K562 (cell line): ENCODE results near the gene CYP1B1. TPM values are rescaled to one million over a fixed set of nuclear protein-coding genes. Genes with fewer than 3 reads are reported as not detected.

Source experiments
- ATAC-seq: fragments of 200-7000 bp; cut with Tn5 transposase; 3 replicates; pipeline ENCODE4 v1.9.1; 2020; ENCODE audit warnings: moderate library complexity
- BruUV-seq: library from RNA; stranded (reverse); fragments of 400-500 nt; replicated peaks from 2 replicates; lab custom pipeline; 2021; lab: Mats Ljungman, UMichigan
- CTCF ChIA-PET: fragments of 300-600 bp; formaldehyde crosslinking; extraction: SDS; loops from one replicate; lab custom pipeline; 2021; ENCODE audit warnings: low intra/inter-chr PET ratio; lab: Yijun Ruan, JAX
- POLR2A ChIA-PET: fragments of 300-600, 350-650 bp; sonication (Branson Sonifier 250); formaldehyde crosslinking; extraction: SDS; loops from one replicate; lab custom pipeline; 2021; ENCODE audit warnings: antibody characterized with exemption, inconsistent platforms; lab: Yijun Ruan, JAX
- DNase-seq, 4 experiments: peaks; one replicate each; pipeline versions ENCODE4 v3.0.0 to v3.0.0-alpha.2; 2011 to 2018; ENCODE audit warnings: low spot score in 3 of 4, mixed read lengths in 3 of 4; ENCODE audit errors: extremely low read depth in 1 of 4
- FAIRE-seq: peaks from 2 replicates; lab custom pipeline; 2011; peaks lifted over from hg19 to GRCh38; lab: Jason Lieb, UNC
- H2AFZ ChIP-seq: 2 replicates; pipeline ENCODE4 v1.6.0; 2011; ENCODE audit warnings: low read depth, low read length, control low read depth, inconsistent platforms
- H3K27ac ChIP-seq: fragments of 200-600 bp; 3 replicates; pipeline ENCODE4 v1.8.0; 2011; ENCODE audit warnings: low read depth, mild to moderate bottlenecking, control low read depth, inconsistent platforms, low read length, moderate library complexity, mixed read lengths; ENCODE audit errors: extremely low read depth
- H3K27me3 ChIP-seq, 2 experiments: fragments of 300-600 bp in 1 of 2; 2 replicates in 1 of 2; 3 replicates in 1 of 2; pipeline versions ENCODE4 v1.6.0 to v1.8.0; 2011; ENCODE audit warnings: inconsistent platforms in 2 of 2, low read length in 2 of 2, mild to moderate bottlenecking in 1 of 2, mixed read lengths in 1 of 2, moderate library complexity in 1 of 2; ENCODE audit not compliant: control insufficient read depth in 2 of 2, insufficient read depth in 2 of 2
- H3K36me3 ChIP-seq: fragments of 300-600 bp; 3 replicates; pipeline ENCODE4 v1.8.0; 2011; ENCODE audit warnings: mild to moderate bottlenecking, low read length, inconsistent platforms; ENCODE audit not compliant: control insufficient read depth, insufficient read depth
- H3K4me1 ChIP-seq, 2 experiments: fragments of 200-600 bp in 1 of 2; replicated peaks in 1 of 2; 2 replicates in 1 of 2; 3 replicates in 1 of 2; pipeline versions ENCODE4 v1.5.1 to v1.8.0; 2011; ENCODE audit warnings: inconsistent platforms in 2 of 2, low read length in 2 of 2, mild to moderate bottlenecking in 1 of 2, mixed read lengths in 1 of 2, moderate library complexity in 1 of 2; ENCODE audit not compliant: control insufficient read depth in 2 of 2, insufficient read depth in 2 of 2
- H3K4me2 ChIP-seq: 2 replicates; pipeline ENCODE4 v1.6.1; 2011; ENCODE audit warnings: low read length, control low read depth, inconsistent platforms, mixed read lengths; ENCODE audit not compliant: insufficient read depth
- H3K4me3 ChIP-seq: fragments of 200-600 bp; sonication (generic), shearing (Covaris generic); 2 replicates; pipeline ENCODE4 v1.5.1; 2016; ENCODE audit warnings: control low read depth, inconsistent platforms
- H3K79me2 ChIP-seq: fragments of 200-600 bp; 3 replicates; pipeline ENCODE4 v1.8.0; 2011; ENCODE audit warnings: low read length, inconsistent platforms; ENCODE audit not compliant: control insufficient read depth, insufficient read depth
- H3K9ac ChIP-seq, 2 experiments: 2 replicates each; pipeline versions ENCODE4 v1.6.0 to v1.6.1; 2011; ENCODE audit warnings: low read depth in 2 of 2, low read length in 2 of 2, control low read depth in 1 of 2, inconsistent platforms in 1 of 2, mild to moderate bottlenecking in 1 of 2, mixed read lengths in 1 of 2; ENCODE audit not compliant: insufficient read depth in 1 of 2
- H3K9me1 ChIP-seq: one replicate; pipeline ENCODE4 v1.6.0; 2011; ENCODE audit warnings: inconsistent platforms, mild to moderate bottlenecking, low read length, moderate library complexity; ENCODE audit not compliant: control insufficient read depth, insufficient read depth
- H3K9me3 ChIP-seq: replicated peaks from 2 replicates; pipeline ENCODE4 v1.5.1; 2011; ENCODE audit warnings: low read depth, low read length, inconsistent platforms; ENCODE audit not compliant: control insufficient read depth, insufficient read depth
- H4K20me1 ChIP-seq: replicated peaks from 2 replicates; pipeline ENCODE4 v1.6.1; 2011; ENCODE audit warnings: low read length, inconsistent platforms, mixed read lengths; ENCODE audit not compliant: control insufficient read depth, insufficient read depth
- BRF2 ChIP-seq: IDR thresholded peaks from 3 replicates; pipeline ENCODE4 v1.6.1; 2011; ENCODE audit warnings: borderline replicate concordance, mild to moderate bottlenecking; ENCODE audit not compliant: insufficient read length, insufficient read depth
- FOXP1 ChIP-seq: sonication (generic); formaldehyde crosslinking; IDR thresholded peaks from 2 replicates; pipeline ENCODE4 v1.8.0; 2022; ENCODE audit warnings: mild to moderate bottlenecking, missing genetic modification reagents
- HNRNPL ChIP-seq: fragments of 200-400 bp; formaldehyde crosslinking; IDR thresholded peaks from 2 replicates; pipeline ENCODE4 v1.6.1; 2017; ENCODE audit warnings: low read depth, mild to moderate bottlenecking, low read length
- IRF2 ChIP-seq: sonication (generic); formaldehyde crosslinking; IDR thresholded peaks from 2 replicates; pipeline ENCODE4 v1.8.1; 2022; ENCODE audit warnings: mild to moderate bottlenecking, missing genetic modification reagents
- KDM1A ChIP-seq, 2 experiments: fragments of 450-650 bp; IDR thresholded peaks; 2 replicates each; pipeline ENCODE4 v1.6.1; 2016; ENCODE audit warnings: mild to moderate bottlenecking in 2 of 2
- MBD2 ChIP-seq: sonication (generic); IDR thresholded peaks from 2 replicates; pipeline ENCODE4 v1.6.1; 2016; ENCODE audit warnings: low read depth, borderline replicate concordance
- MTA2 ChIP-seq: fragments of 450-650 bp; IDR thresholded peaks from 2 replicates; pipeline ENCODE4 v1.6.1; 2016; ENCODE audit warnings: low read depth
- MYC ChIP-seq, 2 experiments: fragments of 250-450 bp in 1 of 2; sonication (Bioruptor Pico) in 1 of 2; IDR thresholded peaks; 2 replicates each; pipeline versions ENCODE4 v1.5.1 to v1.6.1; 2012 to 2021; ENCODE audit warnings: low read depth in 2 of 2, borderline replicate concordance in 1 of 2, improper control_type of control experiment in 1 of 2, low read length in 1 of 2, mild to moderate bottlenecking in 1 of 2, moderate library complexity in 1 of 2
- NCOA6 ChIP-seq: fragments of 450-650 bp; IDR thresholded peaks from 2 replicates; pipeline ENCODE4 v1.6.1; 2017; ENCODE audit warnings: mild to moderate bottlenecking
- PBX2 ChIP-seq, 2 experiments: IDR thresholded peaks in 1 of 2; conservative IDR thresholded peaks in 1 of 2; 2 replicates each; pipeline ENCODE4 v1.6.1; 2016; ENCODE audit warnings: low read depth in 2 of 2, mild to moderate bottlenecking in 1 of 2, missing compliant biosample characterization in 1 of 2, missing genetic modification characterization in 1 of 2, moderate library complexity in 1 of 2
- POU5F1 ChIP-seq: fragments of 150-350 bp; IDR thresholded peaks from 2 replicates; pipeline ENCODE4 v1.6.1; 2014; ENCODE audit warnings: borderline replicate concordance, low read length, low read depth, mild to moderate bottlenecking; ENCODE audit not compliant: partially characterized antibody
- TEAD2 ChIP-seq: fragments of 450-650 bp; IDR thresholded peaks from 2 replicates; pipeline ENCODE4 v1.6.1; 2016; ENCODE audit warnings: missing genetic modification characterization, control low read depth, missing compliant biosample characterization
- UBTF ChIP-seq, 2 experiments: IDR thresholded peaks; 2 replicates each; pipeline ENCODE4 v1.6.1; 2012; ENCODE audit warnings: improper control_type of control experiment in 2 of 2, low read depth in 2 of 2, low read length in 2 of 2, borderline replicate concordance in 1 of 2
- WHSC1 ChIP-seq: IDR thresholded peaks from one replicate; pipeline ENCODE4 v1.6.1; 2012; ENCODE audit warnings: low read length, control low read depth, inconsistent platforms
- ZBTB8A ChIP-seq: fragments of 450-650 bp; IDR thresholded peaks from 2 replicates; pipeline ENCODE4 v1.6.1; 2018; ENCODE audit warnings: mild to moderate bottlenecking, moderate library complexity; ENCODE audit not compliant: partially characterized antibody
- ZNF224 ChIP-seq: sonication (generic); formaldehyde crosslinking; IDR thresholded peaks from 2 replicates; pipeline ENCODE4 v1.8.0; 2022; ENCODE audit warnings: mild to moderate bottlenecking, missing genetic modification reagents
- ZNF23 ChIP-seq: fragments of 250-450 bp; sonication (Bioruptor Pico); IDR thresholded peaks from 2 replicates; pipeline ENCODE4 v1.4.0; 2020; ENCODE audit warnings: mild to moderate bottlenecking
- WGBS: fragments of 100-300 bp; shearing (Covaris generic); methylation state at CpG from one replicate; pipeline ENCODE4 v1.1.6; 2016; ENCODE audit warnings: low coverage, mixed read lengths; ENCODE audit not compliant: insufficient coverage; ENCODE audit errors: missing lambda C conversion rate; 5-methylcytosine and 5-hydroxymethylcytosine counted together
- in situ Hi-C: fragments of 300-500 bp; cut with MboI; formaldehyde crosslinking; loops from 4 replicates; pipeline ENCODE4 v1.15.0; 2018; ENCODE audit warnings: inconsistent platforms, mixed read lengths
- intact Hi-C: fragments of 100-400 bp; cut with micrococcal nuclease; formaldehyde crosslinking; loops from 2 replicates; pipeline ENCODE4 v1.14.2; 2022
- polyA plus RNA-seq, 8 experiments: library from polyadenylated mRNA; depleted of rRNA in 4 of 8; stranded (reverse) in 5 of 8; unstranded in 3 of 8; fragments of >200 nt; fragmentation: Nextera tagmentation in 2 of 8; fragmentation: Illumina TruSeq in 1 of 8; extraction: Ambion mirVana in 2 of 8; extraction: Trizol in 1 of 8; gene quantifications; 2 replicates each; pipeline versions ENCODE4 v1.2.1 to v1.2.3, GENCODE V29; 2011 to 2014; ENCODE audit warnings: inconsistent platforms in 1 of 8, missing spikeins in 1 of 8
- total RNA-seq, 7 experiments: library from RNA; depleted of rRNA in 6 of 7; stranded (reverse); fragments of >200 nt in 6 of 7; fragmentation: Illumina TruSeq in 2 of 7; extraction: Trizol in 2 of 7; gene quantifications; 2 replicates each; pipeline versions ENCODE4 v1.2.1 to v1.2.3, GENCODE V29; 2011 to 2021; ENCODE audit warnings: low replicate concordance in 1 of 7

CYP1B1 gene
- total and polyA plus RNA-seq, 9 of the 15 experiments (the other 6 are each of a cell fraction or from before 2014, with no cell fraction given) = 0.07 TPM; not detected in 8

- WGBS = 72% methylated on average over 19 of the region's 51 CpGs
- no peaks in the 10 kb centered on the region for H3K9me3 ChIP-seq
- no peak overlapping the region for H2AFZ ChIP-seq
- peaks cover 0 to 13% of the 10 kb centered on the region in 2 experiments; a peak in 2 of 5 replicates for H3K4me1 ChIP-seq
- DNase-seq (no peak), ATAC-seq (no peak), FAIRE-seq (no peak)
- intact Hi-C loops = no loop called here
- no peak overlapping the region for H3K9ac ChIP-seq
- H4K20me1 ChIP-seq = no peaks in the 10 kb centered on the region
- peaks cover 7 to 15% of the 10 kb centered on the region in 2 experiments; a peak in 2 of 5 replicates for H3K27me3 ChIP-seq
- no TSS peak for BruUV-seq
- ChIA-PET CTCF (no interaction called here), POLR2A (no interaction called here)
- H3K79me2 ChIP-seq = no peaks in the 10 kb centered on the region
- no peak overlapping the region for H3K4me3 ChIP-seq
- H3K36me3 ChIP-seq = no peaks in the 10 kb centered on the region
- no peak overlapping the region for H3K4me2 ChIP-seq
- in situ Hi-C loops = no loop called here
- H3K27ac ChIP-seq = no peak overlapping the region
- no peaks in the 10 kb centered on the region for H3K9me1 ChIP-seq
- TF ChIP-seq NCOA6 (no peak), FOXP1 (CRISPR knock-in tag) (no peak), WHSC1 (no peak), TEAD2 (tag) (no peak), POU5F1 (no peak), KDM1A (IDR thresholded peaks at IDR 0.05) (no peak), ZNF224 (CRISPR knock-in tag) (no peak), BRF2 (no peak), MBD2 (no peak), MYC (IDR thresholded peaks at IDR 0.05; ENCODE audit: low read depth, low read length) (no peak), MYC (CRISPR knock-in tag; IDR thresholded peaks at IDR 0.05; ENCODE audit: borderline replicate concordance, low read depth) (no peak), MTA2 (no peak), PBX2 (CRISPR knock-in tag; IDR thresholded peaks at IDR 0.05; ENCODE audit: low read depth) (no peak), PBX2 (tag; conservative IDR thresholded peaks at IDR 0.05; ENCODE audit: low read depth) (no peak), IRF2 (no peak), ZNF23 (CRISPR knock-in tag) (no peak), HNRNPL (no peak), UBTF (IDR thresholded peaks at IDR 0.05; ENCODE audit: borderline replicate concordance in 1 of 2, low read depth in 2 of 2, low read length in 2 of 2) (no peak), ZBTB8A (no peak)
These were observed 280 bp upstream of the CYP1B1 start for GRCh38 chr2:38076152-38076709.
